NCI-H2196 treated with DMSO at 0.1 percent for 48 hours (cell line): ENCODE results near the gene ZNF385D.

Experiments
- DNase-seq: peaks from one replicate; lab custom pipeline; 2025; ENCODE audit not compliant: unreplicated experiment; lab: John Stamatoyannopoulos, UW

ZNF385D gene

GRCh38 chr3:21750831-21751391 is at the start of gene ZNF385D:
Gene ZNF385D (minus strand): TSS chr3:21751210. CDS start chr3:21750916, 294 bp downstream.
- no peak for DNase-seq

GRCh38 chr3:21798356-21799088 is 47.5 kb upstream of the ZNF385D start:
- DNase-seq: no peak

- no peak for DNase-seq
Observed at GRCh38 chr3:21795921-21796320, 44.9 kb upstream of the ZNF385D start.

- DNase-seq: no peak
Observed at GRCh38 chr3:21795152-21795837, 44.3 kb upstream of the ZNF385D start.

GRCh38 chr3:21794291-21794690 is 43.3 kb upstream of the ZNF385D start:
- DNase-seq: no peak

- no peak for DNase-seq
Observed at GRCh38 chr3:21792176-21792575, 41.2 kb upstream of the ZNF385D start.

- DNase-seq: no peak
Observed at GRCh38 chr3:21791356-21791755, 40.3 kb upstream of the ZNF385D start.

- DNase-seq: no peak
Observed at GRCh38 chr3:21790466-21790865, 39.5 kb upstream of the ZNF385D start.

GRCh38 chr3:21789730-21790129 is 38.7 kb upstream of the ZNF385D start:
- no peak for DNase-seq

GRCh38 chr3:21786438-21786797 is 35.4 kb upstream of the ZNF385D start:
- no peak for DNase-seq

GRCh38 chr3:21785765-21786437 is 34.9 kb upstream of the ZNF385D start:
- DNase-seq: no peak

GRCh38 chr3:21783839-21784238 is 32.8 kb upstream of the ZNF385D start:
- no peak for DNase-seq

GRCh38 chr3:21781355-21781754 is 30.3 kb upstream of the ZNF385D start:
- DNase-seq: no peak

- DNase-seq: no peak
Observed at GRCh38 chr3:21779909-21780308, 28.9 kb upstream of the ZNF385D start.

GRCh38 chr3:21778715-21779114 is 27.7 kb upstream of the ZNF385D start:
- DNase-seq: no peak

- DNase-seq: no peak
Observed at GRCh38 chr3:21777821-21778220, 26.8 kb upstream of the ZNF385D start.

GRCh38 chr3:21766002-21766401 is 15.0 kb upstream of the ZNF385D start:
- no peak for DNase-seq

- DNase-seq: no peak
Observed at GRCh38 chr3:21755896-21756295, 4.9 kb upstream of the ZNF385D start.

GRCh38 chr3:21754839-21755238 is 3.8 kb upstream of the ZNF385D start:
- no peak for DNase-seq

GRCh38 chr3:21752749-21753347 is 1.8 kb upstream of the ZNF385D start:
- DNase-seq: no peak

GRCh38 chr3:21751886-21752285 is 876 bp upstream of the ZNF385D start:
- DNase-seq: no peak
